Adipocyte (in vitro differentiated cells): ENCODE measurements around the gene CIB4.

Source experiments
- DNase-seq: peaks from one replicate; pipeline ENCODE4 v3.0.0-alpha.2; 2015; ENCODE audit warnings: low read depth
- H3K27me3 ChIP-seq: replicated peaks from 2 replicates; pipeline ENCODE4 v1.7.0; 2013; ENCODE audit warnings: mild to moderate bottlenecking, low read length, moderate library complexity; ENCODE audit not compliant: control insufficient read depth, insufficient read depth
- H3K36me3 ChIP-seq: 2 replicates; pipeline ENCODE4 v1.7.0; 2013; ENCODE audit warnings: low read length, mild to moderate bottlenecking, moderate library complexity; ENCODE audit not compliant: control insufficient read depth, insufficient read depth, severe bottlenecking
- H3K4me1 ChIP-seq: 2 replicates; pipeline ENCODE4 v1.7.0; 2013; ENCODE audit warnings: mild to moderate bottlenecking, low read length, moderate library complexity; ENCODE audit not compliant: control insufficient read depth, insufficient read depth
- H3K4me3 ChIP-seq: 2 replicates; pipeline ENCODE4 v1.7.0; 2013; ENCODE audit warnings: mild to moderate bottlenecking, low read length, moderate library complexity
- H3K9ac ChIP-seq: 2 replicates; pipeline ENCODE4 v1.7.0; 2013; ENCODE audit warnings: mild to moderate bottlenecking, low read length, moderate library complexity
- H3K9me3 ChIP-seq: 2 replicates; pipeline ENCODE4 v1.7.0; 2013; ENCODE audit warnings: mild to moderate bottlenecking, low read length, moderate library complexity; ENCODE audit not compliant: control insufficient read depth

The CIB4 gene

GRCh38 chr2:26534098-26534864 lies 106.9 kb downstream of the CIB4 start:
- H3K36me3 ChIP-seq: no peaks in the 10 kb centered on the region
- H3K4me1 ChIP-seq: peaks cover 6% of the 10 kb centered on the region
- no peak for DNase-seq
- H3K27me3 ChIP-seq: peaks cover 57% of the 10 kb centered on the region
- no peak overlapping the region for H3K4me3 ChIP-seq
- H3K9me3 ChIP-seq: no peaks in the 10 kb centered on the region
- H3K9ac ChIP-seq: no peak overlapping the region

- Histone ChIP-seq H3K4me3 (no peak overlapping the region), H3K9me3 (no peaks in the 10 kb centered on the region), H3K36me3 (no peaks in the 10 kb centered on the region), H3K9ac (no peak overlapping the region), H3K4me1 (peaks cover 6% of the 10 kb centered on the region), H3K27me3 (peaks cover 60% of the 10 kb centered on the region)
- no peak for DNase-seq
Observed at GRCh38 chr2:26533661-26534060, 107.5 kb downstream of the CIB4 start.

DNA sequence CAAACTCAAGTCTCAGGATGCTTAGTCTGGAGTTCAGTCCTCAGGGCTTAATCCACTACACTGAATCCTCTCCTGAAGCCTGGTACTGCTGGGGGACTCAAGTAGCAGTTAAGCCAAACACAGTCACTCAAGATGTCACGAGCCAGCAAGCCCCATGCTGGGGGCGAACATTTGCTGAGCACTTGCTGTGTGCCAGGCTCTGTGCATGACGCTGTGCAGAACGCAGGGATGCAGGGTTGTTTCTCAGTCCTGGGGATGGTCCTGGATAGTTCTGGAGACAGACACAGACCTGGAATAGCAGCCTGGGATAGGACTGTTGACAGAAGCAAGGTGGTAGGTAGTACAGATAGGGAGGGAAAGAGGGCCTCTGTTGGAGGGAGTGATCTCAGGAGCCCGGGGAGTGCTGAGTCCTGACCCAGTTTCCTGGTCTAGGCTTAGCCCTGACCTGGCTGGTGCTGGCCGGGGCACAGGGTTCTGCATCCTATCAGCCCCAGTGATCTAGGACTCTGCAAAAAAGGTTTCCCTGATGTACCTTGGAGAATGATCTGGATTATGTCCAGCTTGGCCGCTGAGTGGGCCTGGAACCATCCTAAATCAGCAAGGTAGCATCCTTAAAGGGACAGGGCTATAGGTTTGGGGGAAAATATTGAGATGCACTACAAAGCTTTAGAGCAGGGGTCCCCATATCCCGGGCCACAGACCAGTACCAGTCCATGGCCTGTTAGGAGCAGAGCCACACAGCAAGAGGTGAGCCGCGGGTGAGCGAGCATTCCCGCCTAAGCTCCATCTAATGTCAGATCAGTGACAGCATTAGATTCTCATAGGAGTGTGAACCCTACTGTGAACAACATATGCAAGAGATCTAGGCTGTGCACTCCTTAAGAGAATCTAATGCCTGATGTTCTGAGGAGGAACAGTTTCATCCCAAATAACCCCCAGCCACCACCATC lies 108.6 kb downstream of the CIB4 start:
- Histone ChIP-seq H3K27me3 (peaks cover 59% of the 10 kb centered on the region), H3K9ac (no peak overlapping the region), H3K36me3 (no peaks in the 10 kb centered on the region), H3K4me3 (no peak overlapping the region), H3K4me1 (peaks cover 6% of the 10 kb centered on the region), H3K9me3 (no peaks in the 10 kb centered on the region)
- DNase-seq: no peak
